OCI-LY3 (cell line): ENCODE measurements around the gene MLXIP.

Experiments used
- H2AFZ ChIP-seq: fragments of 200-600, 300-600 bp; shearing (Covaris generic); 2 replicates; pipeline ENCODE4 v1.6.0; 2014; ENCODE audit warnings: antibody characterized with exemption, low read depth, low read length
- H3K27ac ChIP-seq: fragments of 200-600, 300-600 bp; sonication (generic); 2 replicates; pipeline ENCODE4 v1.5.1; 2014; ENCODE audit warnings: mild to moderate bottlenecking, low read length, moderate library complexity, mixed read lengths
- H3K27me3 ChIP-seq: fragments of 200-600, 300-600 bp; sonication (generic); 2 replicates; pipeline ENCODE4 v1.6.1; 2014; ENCODE audit warnings: low read depth, low read length, mixed read lengths
- H3K36me3 ChIP-seq: fragments of 200-600, 300-600 bp; sonication (generic); replicated peaks from 2 replicates; pipeline ENCODE3; 2014; ENCODE audit warnings: low read depth, low read length, mixed read lengths
- H3K4me1 ChIP-seq: fragments of 300-600, 200-600 bp; sonication (generic); 2 replicates; pipeline ENCODE4 v1.6.1; 2014; ENCODE audit warnings: low read length, mixed read lengths
- H3K4me2 ChIP-seq: fragments of 200-600, 300-600 bp; sonication (generic); 2 replicates; pipeline ENCODE4 v1.6.1; 2014; ENCODE audit warnings: low read length, mixed read lengths
- H3K4me3 ChIP-seq: fragments of 300-600, 200-600 bp; sonication (generic); 2 replicates; pipeline ENCODE4 v1.5.1; 2014; ENCODE audit warnings: antibody characterized with exemption, mild to moderate bottlenecking, low read length, moderate library complexity
- H3K79me2 ChIP-seq: fragments of 300-600, 200-600 bp; shearing (Covaris generic); 2 replicates; pipeline ENCODE4 v1.6.1; 2014; ENCODE audit warnings: mild to moderate bottlenecking, low read length, mixed read lengths
- H3K9ac ChIP-seq: fragments of 300-600, 200-600 bp; shearing (Covaris generic); 2 replicates; pipeline ENCODE4 v1.6.0; 2014; ENCODE audit warnings: mild to moderate bottlenecking, low read length, moderate library complexity
- H3K9me3 ChIP-seq: fragments of 200-600, 300-600 bp; shearing (Covaris generic); 2 replicates; pipeline ENCODE4 v1.6.1; 2014; ENCODE audit warnings: low read length, mixed read lengths; ENCODE audit not compliant: insufficient read depth
- H4K20me1 ChIP-seq: fragments of 200-600, 300-600 bp; sonication (generic); 2 replicates; pipeline ENCODE4 v1.6.1; 2016; ENCODE audit warnings: low read length, mixed read lengths; ENCODE audit not compliant: insufficient read depth
- EZH2phosphoT487 ChIP-seq: fragments of 200-600 bp; shearing (Covaris generic); IDR thresholded peaks from 2 replicates; pipeline ENCODE4 v1.6.1; 2018; ENCODE audit warnings: antibody characterized with exemption, mixed run types, low read depth
- TF ChIP-seq, protein P1 (sequence below): fragments of 200-600, 300-600 bp; sonication (generic); IDR thresholded peaks from 2 replicates; pipeline ENCODE4 v1.5.1; 2014; ENCODE audit warnings: antibody characterized with exemption, low read length, low read depth

The MLXIP gene

DNA sequence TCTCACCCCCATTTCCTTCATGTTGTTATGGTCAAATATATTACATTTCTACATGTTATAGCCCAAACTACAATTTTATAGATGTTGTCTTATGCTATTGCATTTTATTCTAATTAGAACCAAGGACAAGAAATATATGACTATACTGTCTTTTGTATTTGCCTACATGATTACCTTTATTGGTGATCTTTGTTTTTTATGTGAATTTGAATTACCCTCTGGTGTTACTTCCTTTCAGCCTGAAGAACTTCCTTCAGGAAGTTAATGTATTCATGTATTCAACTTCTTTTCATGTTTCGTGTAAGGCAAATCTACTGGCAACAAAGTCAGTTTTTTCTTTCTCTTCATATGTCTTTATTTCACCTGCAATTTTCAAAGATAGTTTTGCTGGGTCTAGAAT is 116.2 kb downstream of the MLXIP start:
- H3K4me2 ChIP-seq: no peak overlapping the region
- no peaks in the 10 kb centered on the region for H3K36me3 ChIP-seq
- peaks cover 6% of the 10 kb centered on the region; the same call in 1 of the 2 replicates for H3K27me3 ChIP-seq
- TF ChIP-seq EZH2phosphoT487: no peak
- TF ChIP-seq, protein P1, sequence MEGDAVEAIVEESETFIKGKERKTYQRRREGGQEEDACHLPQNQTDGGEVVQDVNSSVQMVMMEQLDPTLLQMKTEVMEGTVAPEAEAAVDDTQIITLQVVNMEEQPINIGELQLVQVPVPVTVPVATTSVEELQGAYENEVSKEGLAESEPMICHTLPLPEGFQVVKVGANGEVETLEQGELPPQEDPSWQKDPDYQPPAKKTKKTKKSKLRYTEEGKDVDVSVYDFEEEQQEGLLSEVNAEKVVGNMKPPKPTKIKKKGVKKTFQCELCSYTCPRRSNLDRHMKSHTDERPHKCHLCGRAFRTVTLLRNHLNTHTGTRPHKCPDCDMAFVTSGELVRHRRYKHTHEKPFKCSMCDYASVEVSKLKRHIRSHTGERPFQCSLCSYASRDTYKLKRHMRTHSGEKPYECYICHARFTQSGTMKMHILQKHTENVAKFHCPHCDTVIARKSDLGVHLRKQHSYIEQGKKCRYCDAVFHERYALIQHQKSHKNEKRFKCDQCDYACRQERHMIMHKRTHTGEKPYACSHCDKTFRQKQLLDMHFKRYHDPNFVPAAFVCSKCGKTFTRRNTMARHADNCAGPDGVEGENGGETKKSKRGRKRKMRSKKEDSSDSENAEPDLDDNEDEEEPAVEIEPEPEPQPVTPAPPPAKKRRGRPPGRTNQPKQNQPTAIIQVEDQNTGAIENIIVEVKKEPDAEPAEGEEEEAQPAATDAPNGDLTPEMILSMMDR: no peak
- H3K27ac ChIP-seq: no peak overlapping the region
- H3K9ac ChIP-seq: no peak overlapping the region
- no peaks in the 10 kb centered on the region for H4K20me1 ChIP-seq
- no peaks in the 10 kb centered on the region for H3K79me2 ChIP-seq
- H3K4me3 ChIP-seq: no peak overlapping the region
- no peaks in the 10 kb centered on the region for H3K9me3 ChIP-seq
- H3K4me1 ChIP-seq: peaks cover 22% of the 10 kb centered on the region
- H2AFZ ChIP-seq: no peak overlapping the region

DNA sequence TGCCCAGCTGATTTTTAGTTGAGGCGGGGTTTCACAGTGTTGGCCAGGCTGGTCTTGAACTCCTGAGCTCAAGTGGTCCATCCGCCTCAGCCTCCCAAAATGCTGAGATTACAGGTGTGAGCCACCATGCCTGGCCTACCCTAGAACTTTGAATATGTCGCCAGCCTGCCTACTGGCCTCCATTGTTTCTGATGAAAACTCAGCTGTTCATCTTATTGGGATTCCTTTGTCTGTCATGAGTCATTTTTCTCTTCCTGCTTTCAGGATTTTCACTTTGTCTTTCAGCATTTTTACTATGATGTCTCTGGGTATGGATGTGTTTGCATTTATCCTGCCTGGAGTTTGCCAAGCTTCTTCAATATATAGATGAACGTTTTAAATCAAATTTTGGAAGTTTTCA is 116.8 kb downstream of the MLXIP start:
- Histone ChIP-seq H3K9ac (no peak overlapping the region), H3K79me2 (no peaks in the 10 kb centered on the region), H3K27ac (no peak overlapping the region), H3K4me1 (peaks cover 23% of the 10 kb centered on the region), H2AFZ (no peak overlapping the region), H3K4me2 (no peak overlapping the region), H3K27me3 (peaks cover 6% of the 10 kb centered on the region; the same call in 1 of the 2 replicates), H3K4me3 (no peak overlapping the region), H4K20me1 (no peaks in the 10 kb centered on the region), H3K36me3 (no peaks in the 10 kb centered on the region), H3K9me3 (no peaks in the 10 kb centered on the region)
- TF ChIP-seq, protein P1: no peak
- no peak for TF ChIP-seq EZH2phosphoT487
